B cell (primary cell): ENCODE data around the gene CCDC110. TPM values are rescaled to one million over a fixed set of nuclear protein-coding genes. Genes with fewer than 3 reads are reported as not detected.

Experiments used
- ATAC-seq: fragments of 200-7000 bp; cut with Tn5 transposase; one replicate; pipeline ENCODE4 v1.10.0; 2021; ENCODE audit warnings: low read depth, mild to moderate bottlenecking, moderate number of reproducible peaks, moderate library complexity
- CTCF ChIA-PET: fragments of 350-600 bp; sonication (Branson Sonifier 250); formaldehyde crosslinking; loops from one replicate; lab custom pipeline; 2021; ENCODE audit warnings: antibody characterized with exemption, inconsistent platforms; lab: Charles Lee
- POLR2A ChIA-PET: fragments of 350-600 bp; sonication (Branson Sonifier 250); formaldehyde crosslinking; loops from one replicate; lab custom pipeline; 2021; ENCODE audit warnings: antibody characterized with exemption; lab: Charles Lee
- DNase-seq: peaks from one replicate; pipeline ENCODE4 v3.0.0; 2013
- H2AFZ ChIP-seq: 2 replicates; pipeline ENCODE4 v1.6.1; 2012; ENCODE audit warnings: mild to moderate bottlenecking, low read depth, low read length; ENCODE audit not compliant: insufficient read depth, poor library complexity, severe bottlenecking
- H3K27ac ChIP-seq, 2 donors: 1 replicate in 1 of 2; 2 replicates in 1 of 2; pipeline ENCODE4 v1.5.1; 2012 to 2013; ENCODE audit warnings: low read length in 2 of 2, mild to moderate bottlenecking in 2 of 2, moderate library complexity in 1 of 2
- H3K27me3 ChIP-seq, 4 experiments: fragments of 200-600 bp in 1 of 4; sonication (generic) in 1 of 4; replicated peaks in 1 of 4; 1 replicate in 2 of 4; 2 replicates in 2 of 4; pipeline versions ENCODE4 v1.6.1 to v1.7.0; 2013 to 2016; ENCODE audit warnings: low read length in 3 of 4, mild to moderate bottlenecking in 2 of 4, mixed read lengths in 1 of 4, moderate library complexity in 1 of 4; ENCODE audit not compliant: insufficient read depth in 4 of 4, control insufficient read depth in 3 of 4; ENCODE audit errors: control extremely low read depth in 1 of 4
- H3K36me3 ChIP-seq, 2 experiments: replicated peaks in 1 of 2; 1 replicate in 1 of 2; 2 replicates in 1 of 2; pipeline versions ENCODE4 v1.6.1 to v1.7.1; 2013; ENCODE audit warnings: low read length in 1 of 2; ENCODE audit not compliant: insufficient read depth in 2 of 2, control insufficient read depth in 1 of 2; ENCODE audit errors: control extremely low read depth in 1 of 2, extremely low read depth in 1 of 2
- H3K4me1 ChIP-seq, 2 donors: fragments of 200-600 bp in 1 of 2; sonication (generic) in 1 of 2; 1 replicate in 1 of 2; 2 replicates in 1 of 2; pipeline versions ENCODE4 v1.5.1 to v1.6.1; 2013 to 2017; ENCODE audit warnings: low read length in 2 of 2; ENCODE audit not compliant: control insufficient read depth in 2 of 2, insufficient read depth in 2 of 2
- H3K4me2 ChIP-seq: replicated peaks from 2 replicates; pipeline ENCODE3; 2012; ENCODE audit warnings: mild to moderate bottlenecking, low read depth, low read length; ENCODE audit not compliant: poor library complexity, severe bottlenecking
- H3K4me3 ChIP-seq, 5 experiments: fragments of 200-600 bp in 1 of 5; sonication (generic) in 1 of 5; 1 replicate in 3 of 5; 2 replicates in 2 of 5; pipeline versions ENCODE4 v1.5.1 to v1.7.0; 2011 to 2016; ENCODE audit warnings: low read length in 4 of 5, mild to moderate bottlenecking in 4 of 5, low read depth in 2 of 5, control low read depth in 1 of 5, moderate library complexity in 1 of 5; ENCODE audit not compliant: insufficient read depth in 1 of 5; ENCODE audit errors: control extremely low read depth in 1 of 5, extremely low read depth in 1 of 5
- H3K79me2 ChIP-seq: fragments of 200-600 bp; sonication (generic); one replicate; pipeline ENCODE4 v1.6.0; 2016; ENCODE audit warnings: low read length; ENCODE audit not compliant: control insufficient read depth, insufficient read depth
- H3K9ac ChIP-seq: fragments of 200-600 bp; sonication (generic); 2 replicates; pipeline ENCODE4 v1.6.1; 2017; ENCODE audit warnings: mild to moderate bottlenecking, low read length, moderate library complexity
- H3K9me3 ChIP-seq, 3 donors: one replicate each; pipeline versions ENCODE4 v1.6.1 to v1.7.1; 2013; ENCODE audit warnings: low read length in 2 of 3; ENCODE audit not compliant: control insufficient read depth in 2 of 3, insufficient read depth in 1 of 3; ENCODE audit errors: control extremely low read depth in 1 of 3
- H4K20me1 ChIP-seq: 2 replicates; pipeline ENCODE4 v1.6.0; 2012; ENCODE audit warnings: mild to moderate bottlenecking, low read length; ENCODE audit not compliant: insufficient read depth, control insufficient read depth, poor library complexity, severe bottlenecking
- H3K27ac Mint-ChIP-seq: one replicate; pipeline ENCODE4 v1.8.0; 2021; ENCODE audit warnings: mixed read lengths
- H3K27me3 Mint-ChIP-seq: one replicate; pipeline ENCODE4 v1.8.0; 2021; ENCODE audit warnings: mixed read lengths
- H3K4me1 Mint-ChIP-seq: one replicate; pipeline ENCODE4 v1.8.0; 2021; ENCODE audit warnings: mixed read lengths
- H3K4me3 Mint-ChIP-seq: one replicate; pipeline ENCODE4 v1.8.0; 2021; ENCODE audit warnings: mixed read lengths
- H3K9me3 Mint-ChIP-seq: one replicate; pipeline ENCODE4 v1.8.0; 2022; ENCODE audit warnings: mixed read lengths; ENCODE audit not compliant: insufficient read depth
- EZH2 ChIP-seq: IDR thresholded peaks from 2 replicates; pipeline ENCODE4 v1.6.1; 2012; ENCODE audit warnings: borderline replicate concordance, low read depth, mild to moderate bottlenecking, moderate library complexity, low read length; ENCODE audit not compliant: insufficient read depth, poor library complexity, severe bottlenecking
- WGBS: methylation state at CpG from one replicate; pipeline ENCODE4 v1.1.5; 2013; ENCODE audit warnings: missing lambda C conversion rate; ENCODE audit not compliant: insufficient coverage; 5-methylcytosine and 5-hydroxymethylcytosine counted together
- intact Hi-C: fragments of 100-400 bp; cut with micrococcal nuclease; formaldehyde crosslinking; loops from one replicate; pipeline ENCODE4 v1.10.0; 2022
- polyA plus RNA-seq: library from polyadenylated mRNA; depleted of rRNA; stranded (reverse); fragments of >200 nt; gene quantifications from 2 replicates; pipeline ENCODE4 v1.2.3, GENCODE V29; 2012
- total RNA-seq, 2 donors: library from RNA; stranded (reverse); fragments of 120-200 nt in 1 of 2; gene quantifications; 1 replicate in 1 of 2; 2 replicates in 1 of 2; pipeline versions ENCODE4 v1.2.3 to v1.2.4, GENCODE V29; 2013 to 2022
- TF ChIP-seq, protein P1 (sequence below): fragments of 200-600 bp; IDR thresholded peaks from one replicate; pipeline ENCODE4 v1.8.0; 2022; ENCODE audit warnings: antibody characterized with exemption, mild to moderate bottlenecking

Gene CCDC110
- total and polyA plus RNA-seq, 2 donors (not counting 1 experiment from before 2014, with no cell fraction given) = 0.04 to 2.3 TPM

DNA sequence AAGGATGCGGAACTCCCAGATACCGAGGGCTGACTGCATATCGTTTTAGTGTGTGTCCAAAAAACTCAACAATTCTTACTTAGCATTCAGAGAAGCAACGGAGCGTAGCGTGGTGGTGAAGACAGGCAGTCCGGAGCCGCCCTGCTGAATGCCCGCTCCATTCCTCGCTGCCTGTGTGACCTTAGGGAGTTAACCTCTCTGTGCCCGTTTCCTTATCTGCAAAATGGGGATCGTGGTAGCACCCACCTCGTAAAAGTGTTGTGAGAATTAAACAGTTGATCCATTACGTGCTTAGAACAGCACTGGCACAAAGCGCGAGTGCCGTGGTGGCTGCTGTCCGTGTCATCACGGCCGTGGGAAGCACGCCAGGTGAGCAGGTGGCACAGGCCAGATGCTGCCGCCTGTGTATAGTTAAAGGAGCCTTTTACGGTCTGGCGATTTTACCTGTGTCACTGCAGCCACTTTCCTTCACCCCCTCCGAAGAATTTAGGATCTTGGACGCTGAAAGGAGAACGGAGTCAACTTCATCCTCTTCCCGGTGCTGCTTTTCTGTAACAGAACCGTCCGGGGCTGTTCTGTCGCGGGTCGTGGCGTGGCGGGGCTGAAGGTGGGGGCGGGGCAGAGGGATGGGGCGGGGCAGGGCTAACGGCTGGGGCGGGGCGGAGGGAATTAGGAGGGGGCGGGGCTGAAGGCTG is 885 bp downstream of the CCDC110 start:
- peak overlapping the region; percentile 1 to 38 for H3K27ac ChIP-seq
- POLR2A ChIA-PET = interaction anchor here (1.2 kb wide), 1 partner anchor 45 kb away, joined by 4 read pairs; the partner anchor contains the start of gene UFSP2

More for the DNA sequence above, 885 bp downstream of the CCDC110 start:
- Histone ChIP-seq H4K20me1 (no peaks in the 10 kb centered on the region), H3K27me3 (peaks cover 0 to 5% (median 0%) of the 10 kb centered on the region in 4 experiments), H2AFZ (peak overlapping the region; percentile 67), H3K36me3 (no peaks in the 10 kb centered on the region), H3K4me2 (peak overlapping the region; percentile 90), H3K4me1 (peaks cover 11 to 17% of the 10 kb centered on the region in 2 donors), H3K9ac (peak overlapping the region; percentile 64), H3K9me3 (no peaks in the 10 kb centered on the region), H3K4me3 (peak overlapping the region; percentile 28 to 72 (median 59)), H3K79me2 (no peaks in the 10 kb centered on the region)
- 10% methylated on average over 21 of the region's 41 CpGs for WGBS
- no peaks in the 10 kb centered on the region for H3K27me3 Mint-ChIP-seq
- CTCF ChIA-PET = interaction anchor here (3.6 kb wide), 1 partner anchor 126 kb away, joined by 36 read pairs; no protein-coding TSS in a partner anchor
- peak; percentile 3 for ATAC-seq
- no peak for TF ChIP-seq EZH2
- TF ChIP-seq, protein P1, sequence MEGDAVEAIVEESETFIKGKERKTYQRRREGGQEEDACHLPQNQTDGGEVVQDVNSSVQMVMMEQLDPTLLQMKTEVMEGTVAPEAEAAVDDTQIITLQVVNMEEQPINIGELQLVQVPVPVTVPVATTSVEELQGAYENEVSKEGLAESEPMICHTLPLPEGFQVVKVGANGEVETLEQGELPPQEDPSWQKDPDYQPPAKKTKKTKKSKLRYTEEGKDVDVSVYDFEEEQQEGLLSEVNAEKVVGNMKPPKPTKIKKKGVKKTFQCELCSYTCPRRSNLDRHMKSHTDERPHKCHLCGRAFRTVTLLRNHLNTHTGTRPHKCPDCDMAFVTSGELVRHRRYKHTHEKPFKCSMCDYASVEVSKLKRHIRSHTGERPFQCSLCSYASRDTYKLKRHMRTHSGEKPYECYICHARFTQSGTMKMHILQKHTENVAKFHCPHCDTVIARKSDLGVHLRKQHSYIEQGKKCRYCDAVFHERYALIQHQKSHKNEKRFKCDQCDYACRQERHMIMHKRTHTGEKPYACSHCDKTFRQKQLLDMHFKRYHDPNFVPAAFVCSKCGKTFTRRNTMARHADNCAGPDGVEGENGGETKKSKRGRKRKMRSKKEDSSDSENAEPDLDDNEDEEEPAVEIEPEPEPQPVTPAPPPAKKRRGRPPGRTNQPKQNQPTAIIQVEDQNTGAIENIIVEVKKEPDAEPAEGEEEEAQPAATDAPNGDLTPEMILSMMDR = no peak
- peak; percentile 81 for DNase-seq
- peak overlapping the region; percentile 93 for H3K4me3 Mint-ChIP-seq
- H3K4me1 Mint-ChIP-seq = peaks cover 17% of the 10 kb centered on the region
- intact Hi-C loops = loop anchor here (1.0 to 2.0 kb wide), 8 partner anchors 45 to 822 kb away; partner anchors contain the start of genes ANKRD37, CASP3, CFAP97 and CYP4V2
- H3K27ac Mint-ChIP-seq = peak overlapping the region; percentile 83
- no peaks in the 10 kb centered on the region for H3K9me3 Mint-ChIP-seq
